Body of pancreas (tissue), 4 donors: ENCODE results near the gene MLLT6.

Source experiments
- CTCF ChIP-seq, 7 experiments: fragments of 450-650 bp in 4 of 7; fragments of 200-600 bp in 3 of 7; sonication (generic) in 3 of 7; IDR thresholded peaks; one replicate each; pipeline ENCODE4 v1.5.1; 2016 to 2019; ENCODE audit warnings: antibody characterized with exemption in 7 of 7
- POLR2A ChIP-seq, 3 donors: fragments of 450-650 bp; IDR thresholded peaks; one replicate each; pipeline ENCODE4 v1.6.1; 2016; ENCODE audit warnings: antibody characterized with exemption in 3 of 3, mild to moderate bottlenecking in 2 of 3

- no peak for TF ChIP-seq POLR2A (IDR thresholded peaks at IDR 0.05)
- no peak for TF ChIP-seq CTCF (IDR thresholded peaks at IDR 0.05)
These were observed 61.3 kb downstream of the MLLT6 start for GRCh38 chr17:38766341-38766740.
